CD4-positive, CD25-positive, alpha-beta regulatory T cell (primary cell): ENCODE data around the gene SEPTIN8. TPM values are rescaled to one million over a fixed set of nuclear protein-coding genes. Genes with fewer than 3 reads are reported as not detected.
"Not testable (repeated sequence)": the region's sequence is repeated elsewhere in the genome, so short reads cannot be mapped to it uniquely, and the experiment has no call there.

Experiments used
- ATAC-seq, 2 donors: fragments of 150-1000 bp; cut with Tn5 transposase; one replicate each; pipeline ENCODE4 v1.10.0; 2021; ENCODE audit warnings: low read depth in 2 of 2, moderate number of reproducible peaks in 2 of 2, moderate library complexity in 1 of 2
- DNase-seq, 3 donors: peaks; one replicate each; pipeline versions ENCODE4 v3.0.0 to v3.0.0-alpha.2; 2012 to 2022; ENCODE audit warnings: mixed read lengths in 1 of 3
- H3K27ac ChIP-seq: one replicate; pipeline ENCODE4 v1.7.0; 2013; ENCODE audit warnings: mild to moderate bottlenecking, low read length; ENCODE audit not compliant: insufficient read depth, poor library complexity, severe bottlenecking
- H3K27me3 ChIP-seq: one replicate; pipeline ENCODE4 v1.7.0; 2013; ENCODE audit warnings: low read length; ENCODE audit not compliant: control insufficient read depth, insufficient read depth
- H3K36me3 ChIP-seq: one replicate; pipeline ENCODE4 v1.7.0; 2013; ENCODE audit warnings: mild to moderate bottlenecking, low read length, moderate library complexity; ENCODE audit not compliant: control insufficient read depth, insufficient read depth
- H3K4me1 ChIP-seq: 2 replicates; pipeline ENCODE4 v1.7.0; 2013; ENCODE audit warnings: mild to moderate bottlenecking, low read length; ENCODE audit not compliant: insufficient read depth, control insufficient read depth, poor library complexity, severe bottlenecking
- H3K4me3 ChIP-seq: one replicate; pipeline ENCODE4 v1.7.0; 2013; ENCODE audit warnings: low read depth, mild to moderate bottlenecking, low read length, moderate library complexity
- H3K9me3 ChIP-seq, 2 experiments: 1 replicate in 1 of 2; 2 replicates in 1 of 2; pipeline ENCODE4 v1.7.0; 2013; ENCODE audit warnings: low read length in 2 of 2, mild to moderate bottlenecking in 1 of 2, moderate library complexity in 1 of 2; ENCODE audit not compliant: control insufficient read depth in 2 of 2
- H3K27ac Mint-ChIP-seq, 3 donors: one replicate each; pipeline ENCODE4 v1.8.0; 2020 to 2022; ENCODE audit warnings: mild to moderate bottlenecking in 3 of 3, mixed read lengths in 3 of 3, moderate library complexity in 2 of 3
- H3K27me3 Mint-ChIP-seq: one replicate; pipeline ENCODE4 v1.8.0; 2022; ENCODE audit warnings: mild to moderate bottlenecking, mixed read lengths
- H3K36me3 Mint-ChIP-seq: one replicate; pipeline ENCODE4 v1.8.0; 2020; ENCODE audit warnings: mixed read lengths
- H3K4me1 Mint-ChIP-seq, 4 donors: one replicate each; pipeline ENCODE4 v1.8.0; 2020 to 2022; ENCODE audit warnings: mixed read lengths in 4 of 4, mild to moderate bottlenecking in 1 of 4
- H3K4me3 Mint-ChIP-seq, 4 donors: one replicate each; pipeline ENCODE4 v1.8.0; 2020 to 2022; ENCODE audit warnings: mild to moderate bottlenecking in 4 of 4, mixed read lengths in 4 of 4, moderate library complexity in 3 of 4
- H3K9me3 Mint-ChIP-seq, 7 donors: one replicate each; pipeline ENCODE4 v1.8.0; 2020 to 2022; ENCODE audit warnings: mixed read lengths in 7 of 7, mild to moderate bottlenecking in 3 of 7, moderate library complexity in 2 of 7
- polyA plus RNA-seq, 4 donors: library from polyadenylated mRNA; unstranded; fragments of 300-500 nt; fragmentation: Illumina TruSeq; gene quantifications; one replicate each; pipeline ENCODE4 v1.2.3, GENCODE V29; 2021
- total RNA-seq: library from RNA; stranded (reverse); gene quantifications from one replicate; pipeline ENCODE4 v1.2.3, GENCODE V29; 2022

SEPTIN8 gene
- total and polyA plus RNA-seq, 5 donors from 2014 or later, result 0.46 to 12.4 (median 1.2) TPM

DNA sequence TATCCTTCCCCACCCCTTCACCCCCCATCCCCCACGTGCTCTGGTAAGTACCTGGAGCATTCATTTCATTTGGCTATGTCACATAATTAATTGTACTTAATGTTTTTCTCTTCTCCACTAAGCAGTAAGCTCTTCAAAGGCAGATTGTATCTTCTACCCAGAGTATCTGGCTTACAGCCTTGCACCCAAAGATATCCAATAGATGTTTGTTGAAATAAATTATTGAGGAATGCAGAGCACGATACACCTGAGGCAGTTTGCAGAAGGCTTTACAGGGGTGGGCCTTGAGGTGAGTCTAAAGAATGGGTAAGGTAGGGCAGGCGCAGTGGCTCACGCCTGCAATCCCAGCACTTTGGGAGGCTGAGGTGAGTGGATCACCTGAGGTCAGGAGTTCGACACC, 33.6 kb upstream of the SEPTIN8 start:
- ATAC-seq (no peak), DNase-seq (no peak)
- no peak overlapping the region for H3K27ac Mint-ChIP-seq
- H3K27me3 ChIP-seq, result peaks cover 31% of the 10 kb centered on the region
- H3K9me3 ChIP-seq, result no peaks in the 10 kb centered on the region
- H3K4me1 ChIP-seq, result peaks cover 16% of the 10 kb centered on the region
- peaks cover 4 to 14% (median 10%) of the 10 kb centered on the region in 4 donors for H3K4me1 Mint-ChIP-seq
- H3K9me3 Mint-ChIP-seq, result peaks cover 0 to 4% (median 0%) of the 10 kb centered on the region in 7 donors
- H3K36me3 ChIP-seq, result no peaks in the 10 kb centered on the region
- H3K27me3 Mint-ChIP-seq, result peaks cover 70% of the 10 kb centered on the region
- H3K4me3 Mint-ChIP-seq, result peak overlapping the region in 1 of 4 donors; percentile 69
- no peaks in the 10 kb centered on the region for H3K36me3 Mint-ChIP-seq
- H3K4me3 ChIP-seq, result no peak overlapping the region
- no peak overlapping the region for H3K27ac ChIP-seq

GRCh38 chr5:132808866-132809265, 31.8 kb upstream of the SEPTIN8 start:
- Mint-ChIP-seq H3K9me3 (peaks cover 0 to 6% (median 0%) of the 10 kb centered on the region in 7 donors), H3K27me3 (peaks cover 78% of the 10 kb centered on the region), H3K4me3 (no peak overlapping the region), H3K4me1 (peaks cover 4 to 10% (median 8%) of the 10 kb centered on the region in 4 donors), H3K27ac (no peak overlapping the region), H3K36me3 (no peaks in the 10 kb centered on the region)
- Histone ChIP-seq H3K4me3 (no peak overlapping the region), H3K4me1 (peaks cover 13% of the 10 kb centered on the region), H3K27me3 (peaks cover 31% of the 10 kb centered on the region), H3K36me3 (no peaks in the 10 kb centered on the region), H3K9me3 (no peaks in the 10 kb centered on the region), H3K27ac (no peak overlapping the region)
- ATAC-seq (no peak), DNase-seq (no peak)

DNA sequence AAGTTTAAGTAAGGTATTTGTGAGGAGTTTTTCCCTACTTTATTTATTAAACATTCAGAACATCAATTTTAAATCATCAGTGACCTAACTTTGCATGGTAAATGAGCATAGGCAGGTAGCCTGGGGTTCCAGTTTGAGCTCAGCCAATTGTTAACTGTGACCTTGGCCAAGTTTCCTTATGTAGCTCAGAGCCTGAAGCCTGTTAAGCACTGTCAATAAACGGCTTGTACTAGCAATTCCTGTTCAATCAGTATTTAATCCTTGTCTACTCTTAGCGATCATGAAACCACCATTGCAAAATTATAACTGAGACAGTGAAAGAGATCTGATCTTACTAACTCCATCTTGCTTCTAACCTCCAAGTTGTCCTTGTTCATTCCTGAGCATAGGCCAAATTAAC, 31.4 kb upstream of the SEPTIN8 start:
- H3K9me3 ChIP-seq, result no peaks in the 10 kb centered on the region
- DNase-seq (no peak), ATAC-seq (no peak)
- H3K36me3 ChIP-seq, result no peaks in the 10 kb centered on the region
- H3K27me3 ChIP-seq, result peaks cover 31% of the 10 kb centered on the region
- Mint-ChIP-seq H3K27ac (no peak overlapping the region), H3K9me3 (peaks cover 0 to 6% (median 0%) of the 10 kb centered on the region in 7 donors), H3K4me3 (no peak overlapping the region), H3K4me1 (peaks cover 4 to 10% (median 8%) of the 10 kb centered on the region in 4 donors), H3K27me3 (peaks cover 83% of the 10 kb centered on the region), H3K36me3 (no peaks in the 10 kb centered on the region)
- H3K27ac ChIP-seq, result no peak overlapping the region
- H3K4me3 ChIP-seq, result no peak overlapping the region
- peaks cover 9% of the 10 kb centered on the region for H3K4me1 ChIP-seq

- no peaks in the 10 kb centered on the region for H3K36me3 ChIP-seq
- DNase-seq (no peak), ATAC-seq (no peak)
- H3K27me3 ChIP-seq, result peaks cover 31% of the 10 kb centered on the region
- no peak overlapping the region for H3K4me3 ChIP-seq
- no peaks in the 10 kb centered on the region for H3K9me3 ChIP-seq
- Mint-ChIP-seq H3K36me3 (no peaks in the 10 kb centered on the region), H3K9me3 (peaks cover 0 to 5% (median 0%) of the 10 kb centered on the region in 7 donors), H3K4me3 (no peak overlapping the region), H3K4me1 (peaks cover 1 to 4% (median 2%) of the 10 kb centered on the region in 4 donors), H3K27me3 (peaks cover 81% of the 10 kb centered on the region), H3K27ac (no peak overlapping the region)
- no peaks in the 10 kb centered on the region for H3K4me1 ChIP-seq
- H3K27ac ChIP-seq, result no peak overlapping the region
These were observed 30.3 kb upstream of the SEPTIN8 start for GRCh38 chr5:132807163-132807838.

DNA sequence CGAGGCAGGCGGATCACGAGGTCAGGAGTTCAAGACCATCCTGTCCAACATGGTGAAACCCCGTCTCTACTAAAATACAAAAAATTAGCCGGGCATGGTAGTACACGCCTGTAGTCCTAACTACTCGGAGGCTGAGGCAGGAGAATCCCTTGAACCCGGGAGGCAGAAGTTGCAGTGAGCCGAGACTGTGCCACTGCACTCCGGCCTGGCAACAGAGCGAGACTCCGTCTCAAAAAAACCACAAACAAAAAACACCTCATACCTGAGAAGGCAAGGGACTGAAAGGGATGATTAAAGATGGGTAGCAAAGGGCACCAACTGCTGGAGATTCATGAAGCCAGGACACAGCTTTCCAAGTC, 29.7 kb upstream of the SEPTIN8 start:
- H3K9me3 Mint-ChIP-seq, DNase-seq, H3K36me3 Mint-ChIP-seq, ATAC-seq, H3K27ac ChIP-seq, H3K4me3 Mint-ChIP-seq, H3K4me1 Mint-ChIP-seq, H3K4me3 ChIP-seq, H3K4me1 ChIP-seq, H3K36me3 ChIP-seq, H3K27ac Mint-ChIP-seq, H3K9me3 ChIP-seq: not testable (repeated sequence)
- H3K27me3 ChIP-seq, result peaks cover 31% of the 10 kb centered on the region
- H3K27me3 Mint-ChIP-seq, result peaks cover 81% of the 10 kb centered on the region

DNA sequence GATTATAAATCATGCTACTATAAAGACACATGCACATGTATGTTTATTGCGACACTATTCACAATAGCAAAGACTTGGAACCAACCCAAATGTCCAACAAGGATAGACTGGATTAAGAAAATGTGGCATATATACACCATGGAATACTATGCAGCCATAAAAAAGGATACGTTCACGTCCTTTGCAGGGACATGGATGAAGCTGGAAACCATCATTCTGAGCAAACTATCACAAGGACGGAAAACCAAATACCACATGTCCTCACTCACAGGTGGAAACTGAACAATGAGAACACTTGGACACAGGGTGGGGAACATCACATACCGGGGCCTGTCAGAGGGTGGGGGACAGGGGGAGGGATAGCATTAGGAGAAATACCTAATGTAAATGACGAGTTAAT, 28.8 kb upstream of the SEPTIN8 start:
- not testable (repeated sequence) for H3K4me3 Mint-ChIP-seq, H3K36me3 Mint-ChIP-seq, ATAC-seq

DNA sequence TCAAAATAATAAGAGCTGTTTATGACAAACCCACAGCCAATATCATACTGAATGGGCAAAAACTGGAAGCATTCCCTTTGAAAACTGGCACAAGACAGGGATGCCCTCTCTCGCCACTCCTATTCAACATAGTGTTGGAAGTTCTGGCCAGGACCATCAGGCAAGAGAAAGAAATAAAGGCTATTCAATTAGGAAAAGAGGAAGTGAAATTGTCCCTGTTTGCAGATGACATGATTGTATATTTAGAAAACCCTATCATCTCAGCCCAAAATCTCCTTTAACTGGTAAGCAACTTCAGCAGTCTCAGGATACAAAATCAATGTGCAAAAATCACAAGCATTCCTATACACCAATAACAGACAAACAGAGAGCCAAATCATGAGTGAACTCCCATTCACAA, 27.2 kb upstream of the SEPTIN8 start:
- not testable (repeated sequence) for H3K4me1 ChIP-seq

More for the DNA sequence above, 28.8 kb upstream of the SEPTIN8 start:
- H3K4me1 ChIP-seq, H3K9me3 Mint-ChIP-seq, H3K9me3 ChIP-seq, H3K27ac Mint-ChIP-seq, H3K36me3 ChIP-seq, H3K4me1 Mint-ChIP-seq, H3K4me3 ChIP-seq, DNase-seq, H3K27ac ChIP-seq: not testable (repeated sequence)
- peaks cover 78% of the 10 kb centered on the region for H3K27me3 Mint-ChIP-seq
- H3K27me3 ChIP-seq, result peaks cover 31% of the 10 kb centered on the region

GRCh38 chr5:132802685-132803066, 25.6 kb upstream of the SEPTIN8 start:
- H3K27me3 Mint-ChIP-seq, result peaks cover 69% of the 10 kb centered on the region
- not testable (repeated sequence) for H3K36me3 ChIP-seq, H3K9me3 Mint-ChIP-seq, H3K4me1 ChIP-seq, H3K4me3 ChIP-seq, H3K4me1 Mint-ChIP-seq, H3K36me3 Mint-ChIP-seq, H3K4me3 Mint-ChIP-seq, H3K9me3 ChIP-seq, DNase-seq, ATAC-seq, H3K27ac Mint-ChIP-seq, H3K27ac ChIP-seq
- H3K27me3 ChIP-seq, result peaks cover 24% of the 10 kb centered on the region

More for the DNA sequence above, 27.2 kb upstream of the SEPTIN8 start:
- H3K4me3 ChIP-seq, DNase-seq, H3K9me3 ChIP-seq, H3K4me3 Mint-ChIP-seq, H3K36me3 Mint-ChIP-seq, H3K9me3 Mint-ChIP-seq, ATAC-seq, H3K27ac ChIP-seq, H3K4me1 Mint-ChIP-seq, H3K36me3 ChIP-seq, H3K27ac Mint-ChIP-seq: not testable (repeated sequence)
- H3K27me3 Mint-ChIP-seq, result peaks cover 78% of the 10 kb centered on the region
- H3K27me3 ChIP-seq, result peaks cover 27% of the 10 kb centered on the region
